NCI-H226 (cell line): ENCODE measurements around the gene OSBPL5.
"Not testable (repeated sequence)": the region's sequence is repeated elsewhere in the genome, so short reads cannot be mapped to it uniquely, and the experiment has no call there.

Source experiments
- DNase-seq: peaks from one replicate; pipeline ENCODE4 v3.0.0-alpha.2; 2015

OSBPL5 gene

GRCh38 chr11:3120071-3120792 lies 44.9 kb downstream of the OSBPL5 start:
- DNase-seq = no peak

DNA sequence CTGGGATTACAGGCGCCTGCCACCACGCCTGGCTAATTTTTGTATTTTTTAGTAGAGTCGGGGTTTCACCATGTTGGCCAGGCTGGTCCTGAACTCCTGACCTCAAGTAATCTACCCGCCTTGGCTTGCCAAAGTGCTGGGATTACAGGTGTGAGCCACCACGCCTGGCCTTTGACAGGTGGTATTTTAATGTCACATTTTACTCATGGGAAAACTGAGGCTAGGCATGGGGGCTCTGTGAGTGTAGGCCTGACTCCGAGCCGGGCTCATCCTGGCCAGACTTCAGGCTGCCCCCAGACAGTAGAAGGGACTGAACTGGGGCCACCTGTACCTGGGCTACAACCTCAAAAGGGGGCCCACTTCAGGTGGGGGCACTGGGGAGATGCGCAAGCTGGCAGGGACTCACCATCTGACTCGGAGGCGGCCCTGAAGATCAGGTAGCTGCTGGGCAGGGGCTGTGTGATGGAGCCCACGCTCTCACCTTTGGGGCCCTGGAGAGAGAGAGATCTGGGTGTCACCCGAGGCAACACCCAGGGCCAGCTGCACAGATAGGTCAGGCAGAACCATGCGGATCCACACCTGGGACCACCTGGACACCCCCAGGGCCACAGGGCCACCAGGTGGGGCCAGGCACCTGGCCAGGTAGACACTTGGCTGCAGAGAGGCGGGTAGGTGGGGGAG lies 45.8 kb downstream of the OSBPL5 start:
- DNase-seq = no peak

GRCh38 chr11:3115321-3115720 lies 49.8 kb downstream of the OSBPL5 start:
- no peak for DNase-seq

GRCh38 chr11:3113661-3114060 lies 51.4 kb downstream of the OSBPL5 start:
- not testable (repeated sequence) for DNase-seq

DNA sequence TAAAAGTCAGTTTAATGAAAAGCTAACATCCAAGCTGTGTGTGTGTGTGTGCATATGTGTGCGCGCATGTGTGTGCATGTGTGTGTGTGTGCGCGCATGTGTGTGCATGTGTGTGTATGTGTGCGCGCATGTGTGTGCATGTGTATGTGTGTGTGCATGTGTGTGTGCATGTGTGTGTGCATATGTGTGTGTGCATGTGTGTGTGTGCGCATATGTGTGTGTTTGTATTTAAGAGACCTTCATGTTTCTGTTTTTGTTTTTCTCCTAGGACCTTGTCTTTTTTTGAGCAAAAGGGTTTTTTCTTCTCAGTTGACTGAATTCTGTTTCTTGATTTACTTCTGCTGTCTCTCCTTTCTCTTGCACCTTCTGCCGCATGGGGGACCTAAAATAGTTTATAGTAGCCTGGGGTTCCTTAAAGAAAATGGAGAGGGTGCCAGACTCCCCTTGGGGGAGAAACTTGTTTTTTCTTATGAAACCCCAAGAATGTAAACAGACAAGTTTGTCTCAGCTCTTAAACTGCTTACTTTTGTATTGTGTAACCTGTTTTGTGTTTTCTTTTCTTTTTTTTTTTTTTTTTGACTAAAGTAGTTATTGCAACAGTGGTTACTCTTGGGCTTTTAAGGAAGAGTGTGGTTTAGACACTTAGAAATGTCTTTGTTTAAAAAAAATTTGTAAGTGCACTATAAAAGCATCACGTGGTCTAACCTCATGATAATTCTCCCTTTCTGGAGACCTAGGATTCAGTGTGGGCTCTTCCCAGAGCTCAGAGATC lies 53.0 kb downstream of the OSBPL5 start:
- no peak for DNase-seq

- DNase-seq = no peak
Measured at GRCh38 chr11:3111466-3111865, 53.6 kb downstream of the OSBPL5 start.

DNA sequence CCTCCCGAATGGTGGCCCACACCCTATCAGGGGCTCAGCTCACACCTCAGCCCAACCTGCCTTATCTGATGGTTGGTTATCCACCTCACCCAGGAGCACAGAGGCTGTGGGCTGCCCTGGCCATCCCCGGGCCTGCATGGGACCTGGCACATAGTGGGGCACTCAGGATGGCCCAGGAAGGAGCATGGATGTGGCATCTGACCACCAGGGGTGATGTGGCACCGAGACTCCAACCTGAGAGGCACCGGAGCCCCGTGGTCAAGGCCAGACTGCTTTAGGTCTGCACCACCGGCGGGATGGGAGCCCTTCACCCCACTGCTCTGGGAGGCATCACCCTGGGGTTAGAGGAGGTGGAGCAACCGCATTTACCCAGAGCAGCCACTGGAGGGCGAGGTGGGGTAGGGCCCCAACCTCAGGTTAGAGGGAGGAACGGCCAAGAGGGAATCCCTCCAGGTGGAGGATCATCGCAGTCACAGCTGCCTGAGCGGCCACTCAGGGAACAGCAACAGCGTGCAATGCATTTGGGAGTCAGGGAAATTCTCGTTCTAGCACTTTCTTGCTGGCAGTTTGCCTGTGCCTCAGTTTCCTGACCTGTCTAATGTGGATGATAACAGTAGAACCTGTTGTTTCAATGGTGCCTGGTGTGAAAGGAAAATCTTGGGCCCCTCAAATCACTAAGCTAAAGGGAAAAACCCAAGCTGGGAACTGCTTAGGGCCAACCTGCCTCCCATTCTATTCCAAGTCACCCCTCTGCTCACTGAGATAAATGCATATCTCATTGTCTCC lies 55.0 kb downstream of the OSBPL5 start:
- DNase-seq = peak; percentile 30

- DNase-seq = no peak
Measured at GRCh38 chr11:3109434-3109833, 55.7 kb downstream of the OSBPL5 start.

- no peak for DNase-seq
Measured at GRCh38 chr11:3108183-3108721, 56.9 kb downstream of the OSBPL5 start.

DNA sequence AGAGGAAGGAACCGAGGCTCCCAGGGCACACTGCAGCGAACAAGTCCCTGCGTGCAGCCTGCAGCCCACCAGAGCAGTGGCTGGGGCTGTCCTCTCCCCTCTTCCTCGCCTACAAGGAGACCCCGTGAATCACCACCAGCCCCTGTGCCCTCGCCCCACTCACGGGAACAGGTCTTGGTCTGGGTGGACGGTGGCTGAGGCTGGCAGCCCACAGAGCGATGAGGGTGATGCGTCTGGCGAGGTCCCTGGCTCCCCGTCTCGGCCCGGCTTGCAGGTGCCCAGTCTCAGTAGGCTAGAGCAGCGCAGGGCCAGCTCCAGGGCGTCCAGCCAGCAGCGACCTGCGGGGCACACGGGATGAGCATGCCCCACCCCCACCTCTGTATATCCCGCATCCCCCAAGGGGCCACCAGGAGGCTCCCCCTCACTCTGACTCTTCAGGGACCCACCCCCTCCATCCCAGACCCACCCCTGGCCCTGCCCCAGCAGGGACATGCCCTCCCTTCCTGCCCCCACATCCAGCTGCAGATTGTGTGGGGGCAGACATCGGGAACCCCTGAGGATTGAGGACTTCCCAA lies 57.4 kb downstream of the OSBPL5 start:
- DNase-seq = no peak

DNA sequence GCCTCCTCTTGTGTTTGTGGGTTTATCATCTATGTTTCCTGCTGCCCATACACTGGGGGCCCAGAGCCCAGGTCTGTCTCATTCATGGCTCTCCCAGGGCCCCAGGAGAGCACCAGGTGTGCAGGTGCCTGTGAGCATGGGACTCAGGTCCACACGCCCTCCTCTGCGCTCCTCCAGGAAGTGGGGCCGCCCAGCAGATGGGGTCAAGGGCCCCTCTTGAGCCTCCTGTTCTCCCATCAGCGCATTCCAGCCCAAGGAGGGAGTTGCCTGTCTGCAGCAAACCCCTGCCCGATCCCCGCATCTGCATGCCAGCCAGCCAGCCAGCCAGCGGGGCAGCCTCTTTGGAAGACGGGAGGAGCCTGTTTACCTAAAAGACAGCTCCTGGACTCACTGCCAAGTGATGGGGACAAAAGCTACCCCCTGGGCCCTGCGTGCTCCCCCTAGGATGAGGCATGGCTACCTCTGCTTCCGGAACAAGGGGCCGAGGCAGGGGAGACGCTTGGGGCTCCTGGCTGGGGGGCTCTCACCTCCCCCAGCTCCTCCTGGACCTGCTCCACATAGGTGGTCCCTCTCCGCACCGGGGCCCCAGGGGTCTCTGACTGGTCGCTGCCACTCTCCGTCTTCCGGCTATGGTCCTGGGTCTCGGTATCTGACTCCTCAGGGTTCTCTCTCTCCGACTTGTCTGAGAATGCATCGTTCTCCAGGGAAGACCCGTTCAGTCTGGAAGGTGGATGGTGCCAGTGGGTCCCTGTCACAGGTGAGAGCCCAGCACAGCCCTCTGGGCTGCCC lies 58.2 kb downstream of the OSBPL5 start:
- DNase-seq = no peak

DNA sequence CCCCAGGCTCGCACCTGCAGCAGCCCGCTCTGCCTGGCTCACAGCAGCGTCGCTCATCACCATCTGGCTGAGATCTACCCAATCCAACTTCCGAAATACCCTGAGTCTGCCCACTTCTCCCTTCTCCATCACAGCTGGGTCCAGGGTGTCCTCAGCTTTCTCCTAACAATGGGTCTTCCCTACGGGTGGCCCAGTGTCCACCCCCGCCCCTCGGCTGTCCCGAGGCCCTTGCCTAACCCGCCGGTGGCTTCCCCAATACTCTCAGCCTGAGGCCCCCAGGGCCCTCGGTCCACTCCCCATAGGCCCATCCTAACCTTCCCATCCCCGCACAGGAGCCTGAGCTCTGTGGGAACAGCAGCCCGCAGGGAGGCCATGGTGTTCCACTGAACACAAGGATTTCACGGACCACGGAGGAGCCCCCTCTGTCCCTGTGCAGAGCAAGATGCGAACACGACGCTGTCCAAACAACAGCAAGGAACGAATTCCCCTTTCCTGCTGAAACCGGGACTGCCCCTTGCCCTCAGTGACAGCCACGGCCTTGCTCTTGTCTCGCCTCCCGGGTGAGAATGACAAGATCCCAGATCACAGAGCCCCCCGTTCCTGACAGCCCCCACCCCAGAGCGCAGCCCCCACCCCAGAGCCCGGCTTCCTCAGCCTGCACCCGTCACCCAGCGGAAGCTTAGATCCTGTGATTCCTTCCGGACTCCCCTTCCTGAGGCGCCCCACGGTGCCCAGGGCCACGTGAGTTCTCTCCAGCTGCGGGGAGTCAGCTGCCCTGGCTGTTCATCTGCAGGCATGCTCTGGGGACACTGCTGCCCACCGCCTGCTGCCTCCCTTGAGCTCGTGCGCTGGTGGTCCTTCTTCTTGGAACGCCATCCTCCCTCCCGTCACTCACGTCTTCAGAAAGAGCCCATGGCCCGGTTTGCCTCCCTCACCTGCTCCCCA lies 59.0 kb downstream of the OSBPL5 start:
- no peak for DNase-seq

DNA sequence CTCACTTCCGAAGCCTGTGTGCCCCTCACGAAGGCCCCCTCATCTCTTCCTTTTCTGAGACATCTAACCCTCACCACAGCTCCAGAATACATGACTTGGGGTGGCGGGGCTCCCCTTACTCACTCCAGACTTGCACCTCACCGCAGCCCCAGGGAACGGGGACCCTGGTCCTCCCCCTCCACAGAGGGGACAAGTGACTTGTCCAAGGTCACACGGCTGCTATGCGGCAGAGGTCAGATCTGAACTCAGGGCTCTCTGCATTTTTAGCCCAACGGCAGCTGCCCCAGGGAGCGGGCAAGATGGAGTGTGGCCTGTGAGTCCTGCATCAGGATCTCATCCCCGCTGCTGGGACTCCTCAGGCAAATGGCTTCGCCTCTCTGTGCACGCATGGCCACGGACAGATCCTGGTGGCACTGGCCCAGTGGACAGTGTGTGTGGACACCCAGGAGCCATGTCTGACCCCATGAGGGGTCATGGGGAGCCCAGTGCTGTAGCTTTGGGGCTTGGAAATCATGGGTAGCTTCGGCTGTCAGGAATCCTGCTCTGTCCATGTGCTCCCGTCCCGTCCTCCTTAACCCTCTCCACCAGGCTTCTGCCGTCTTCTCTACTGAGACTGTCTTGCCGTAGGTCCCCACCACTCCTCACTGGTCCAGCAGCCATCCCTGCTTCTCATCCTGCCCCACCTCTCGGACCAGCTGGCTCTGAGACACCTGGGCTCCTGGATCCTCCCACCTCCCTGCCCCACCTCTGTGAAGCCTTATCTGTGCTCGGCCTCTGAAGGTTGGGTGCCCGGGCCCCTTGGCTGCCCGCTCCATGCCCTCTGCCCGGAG lies 59.9 kb downstream of the OSBPL5 start:
- no peak for DNase-seq

- no peak for DNase-seq
Measured at GRCh38 chr11:3104051-3104714, 60.9 kb downstream of the OSBPL5 start.

- DNase-seq = no peak
Measured at GRCh38 chr11:3103076-3103475, 62.0 kb downstream of the OSBPL5 start.

DNA sequence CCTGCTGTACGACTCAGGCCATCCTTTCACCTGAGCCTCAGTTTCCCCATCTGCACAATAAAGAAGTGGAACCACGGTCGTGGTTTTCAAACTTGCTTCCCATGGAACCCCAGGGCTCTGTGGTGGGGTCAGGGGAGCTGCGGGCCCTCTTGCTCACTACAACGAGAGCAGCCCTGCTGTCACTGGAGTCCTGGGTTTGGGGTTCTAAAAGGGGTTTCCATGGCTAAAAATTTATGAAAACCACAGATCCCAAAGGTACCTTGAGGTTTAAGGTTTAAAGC lies 62.5 kb downstream of the OSBPL5 start:
- no peak for DNase-seq

DNA sequence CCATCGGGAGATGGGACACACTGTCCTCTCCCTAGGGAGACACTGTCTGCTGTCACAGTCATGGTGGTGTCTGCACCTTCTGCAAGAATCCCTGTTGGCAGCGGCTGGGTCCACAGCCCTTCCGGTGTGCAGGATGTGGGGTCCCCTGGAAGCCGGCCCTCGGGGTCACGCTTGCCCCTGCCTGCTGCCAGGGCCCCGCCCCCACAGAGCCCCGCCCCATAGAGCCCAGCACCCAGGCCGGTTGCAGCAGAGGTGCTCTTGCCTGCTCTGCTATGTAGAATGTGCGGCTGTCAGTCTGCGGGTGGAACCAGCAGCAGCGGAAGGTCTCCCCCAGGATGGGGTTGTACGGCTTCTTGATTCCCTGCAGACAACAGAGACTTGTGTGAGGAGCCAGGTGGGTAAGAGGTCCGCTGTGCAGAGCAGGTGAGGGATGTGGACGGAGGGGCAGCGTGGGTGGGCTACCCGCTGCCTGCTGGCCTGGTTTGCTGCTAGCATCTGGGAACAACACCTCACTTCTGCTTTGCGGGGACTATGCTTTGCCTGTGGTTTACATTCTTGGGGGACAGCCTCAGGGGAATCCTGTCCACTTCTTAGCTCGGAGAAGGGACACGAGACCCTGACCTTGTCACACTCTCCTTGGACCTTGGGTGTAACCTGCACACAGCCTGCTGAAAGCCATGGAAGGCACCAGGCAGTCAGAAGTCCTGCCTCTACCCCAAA lies 63.0 kb downstream of the OSBPL5 start:
- no peak for DNase-seq

DNA sequence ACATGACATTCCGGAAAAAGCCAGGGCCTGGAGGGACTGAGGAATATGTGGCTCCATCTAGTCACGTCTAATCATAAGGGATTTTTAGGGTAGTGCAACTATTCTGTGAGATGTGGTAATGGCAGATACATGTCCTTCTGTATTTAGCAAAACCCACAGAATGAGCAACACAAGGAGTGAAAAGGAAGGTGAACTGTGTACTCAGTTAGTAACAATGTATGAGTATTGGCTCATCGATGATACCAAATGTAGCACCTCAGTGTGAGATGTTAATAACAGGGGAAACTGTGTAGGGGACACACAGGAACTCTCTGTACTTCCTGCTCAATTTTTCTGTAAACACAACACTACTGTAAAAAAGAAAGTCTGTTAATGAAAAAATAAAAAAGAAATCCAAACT lies 65.9 kb downstream of the OSBPL5 start:
- DNase-seq = no peak
